Suprapubic skin (tissue), 3 donors: ENCODE results near the gene EMP3.

Experiments
- CTCF ChIP-seq, 2 donors: fragments of 200-600 bp in 1 of 2; fragments of 450-650 bp in 1 of 2; sonication (generic) in 1 of 2; IDR thresholded peaks; one replicate each; pipeline ENCODE4 v1.5.1; 2016 to 2019; ENCODE audit warnings: antibody characterized with exemption in 2 of 2, mild to moderate bottlenecking in 1 of 2, moderate library complexity in 1 of 2
- POLR2AphosphoS5 ChIP-seq, 3 donors: sonication (generic); formaldehyde crosslinking; IDR thresholded peaks; one replicate each; pipeline ENCODE4 v1.6.1; 2017; ENCODE audit warnings: antibody characterized with exemption in 3 of 3

GRCh38 chr19:48354332-48354992 is 29.1 kb downstream of the EMP3 start:
- TF ChIP-seq CTCF (IDR thresholded peaks at IDR 0.05) = no peak
- TF ChIP-seq POLR2AphosphoS5 (IDR thresholded peaks at IDR 0.05) = no peak
